Body of pancreas (tissue), 4 donors: ENCODE measurements around the gene ERVFRD-1.

Experiments
- POLR2A ChIP-seq, 3 donors: fragments of 450-650 bp; IDR thresholded peaks; one replicate each; pipeline ENCODE4 v1.6.1; 2016; ENCODE audit warnings: antibody characterized with exemption in 3 of 3, mild to moderate bottlenecking in 2 of 3
- TF ChIP-seq, protein P1 (sequence below), 7 experiments: fragments of 450-650 bp in 4 of 7; fragments of 200-600 bp in 3 of 7; sonication (generic) in 3 of 7; IDR thresholded peaks; one replicate each; pipeline ENCODE4 v1.5.1; 2016 to 2019; ENCODE audit warnings: antibody characterized with exemption in 7 of 7

DNA sequence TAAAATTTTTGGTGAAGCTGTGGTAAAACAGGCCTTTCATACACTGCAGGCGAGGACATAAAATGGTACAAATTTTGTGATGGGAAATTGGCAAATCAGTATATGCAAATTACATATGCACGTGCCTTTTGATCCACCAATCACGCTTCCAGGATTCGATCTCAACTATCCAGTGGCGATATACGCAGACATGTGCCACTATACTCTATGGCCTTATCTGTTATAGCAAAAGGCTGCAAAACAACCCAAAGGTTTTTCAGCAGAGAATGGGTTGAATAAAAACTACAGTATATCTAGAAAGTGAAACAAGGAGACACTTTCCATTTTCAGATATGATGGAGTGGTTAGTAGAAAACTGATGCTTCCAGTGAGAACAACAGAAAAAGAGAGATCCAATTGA, 41.9 kb upstream of the ERVFRD-1 start:
- no peak for TF ChIP-seq POLR2A (IDR thresholded peaks at IDR 0.05)
- TF ChIP-seq, protein P1, sequence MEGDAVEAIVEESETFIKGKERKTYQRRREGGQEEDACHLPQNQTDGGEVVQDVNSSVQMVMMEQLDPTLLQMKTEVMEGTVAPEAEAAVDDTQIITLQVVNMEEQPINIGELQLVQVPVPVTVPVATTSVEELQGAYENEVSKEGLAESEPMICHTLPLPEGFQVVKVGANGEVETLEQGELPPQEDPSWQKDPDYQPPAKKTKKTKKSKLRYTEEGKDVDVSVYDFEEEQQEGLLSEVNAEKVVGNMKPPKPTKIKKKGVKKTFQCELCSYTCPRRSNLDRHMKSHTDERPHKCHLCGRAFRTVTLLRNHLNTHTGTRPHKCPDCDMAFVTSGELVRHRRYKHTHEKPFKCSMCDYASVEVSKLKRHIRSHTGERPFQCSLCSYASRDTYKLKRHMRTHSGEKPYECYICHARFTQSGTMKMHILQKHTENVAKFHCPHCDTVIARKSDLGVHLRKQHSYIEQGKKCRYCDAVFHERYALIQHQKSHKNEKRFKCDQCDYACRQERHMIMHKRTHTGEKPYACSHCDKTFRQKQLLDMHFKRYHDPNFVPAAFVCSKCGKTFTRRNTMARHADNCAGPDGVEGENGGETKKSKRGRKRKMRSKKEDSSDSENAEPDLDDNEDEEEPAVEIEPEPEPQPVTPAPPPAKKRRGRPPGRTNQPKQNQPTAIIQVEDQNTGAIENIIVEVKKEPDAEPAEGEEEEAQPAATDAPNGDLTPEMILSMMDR (IDR thresholded peaks at IDR 0.05), result no peak
